Measurements from ENCODE around the gene RNF150.

DNA sequence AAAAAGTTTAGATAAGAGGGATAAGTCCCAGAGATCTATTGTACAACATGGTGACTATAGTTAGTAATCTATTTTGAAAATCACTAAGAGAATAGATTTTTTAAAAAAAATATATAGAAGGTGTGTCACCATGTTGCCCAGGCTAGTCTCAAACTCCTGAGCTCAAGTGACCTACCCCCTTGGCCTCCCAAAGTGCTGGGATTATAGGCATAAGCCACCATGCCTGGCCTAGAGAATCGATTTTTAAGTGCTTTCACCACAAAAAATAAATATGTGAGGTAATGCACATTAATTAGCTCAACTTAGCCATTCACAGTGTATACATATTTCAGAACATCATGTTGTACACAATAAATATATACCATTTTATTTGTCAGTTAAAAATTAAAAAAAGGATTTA lies 320.4 kb downstream of the RNF150 start:
- TF ChIP-seq, protein P1, sequence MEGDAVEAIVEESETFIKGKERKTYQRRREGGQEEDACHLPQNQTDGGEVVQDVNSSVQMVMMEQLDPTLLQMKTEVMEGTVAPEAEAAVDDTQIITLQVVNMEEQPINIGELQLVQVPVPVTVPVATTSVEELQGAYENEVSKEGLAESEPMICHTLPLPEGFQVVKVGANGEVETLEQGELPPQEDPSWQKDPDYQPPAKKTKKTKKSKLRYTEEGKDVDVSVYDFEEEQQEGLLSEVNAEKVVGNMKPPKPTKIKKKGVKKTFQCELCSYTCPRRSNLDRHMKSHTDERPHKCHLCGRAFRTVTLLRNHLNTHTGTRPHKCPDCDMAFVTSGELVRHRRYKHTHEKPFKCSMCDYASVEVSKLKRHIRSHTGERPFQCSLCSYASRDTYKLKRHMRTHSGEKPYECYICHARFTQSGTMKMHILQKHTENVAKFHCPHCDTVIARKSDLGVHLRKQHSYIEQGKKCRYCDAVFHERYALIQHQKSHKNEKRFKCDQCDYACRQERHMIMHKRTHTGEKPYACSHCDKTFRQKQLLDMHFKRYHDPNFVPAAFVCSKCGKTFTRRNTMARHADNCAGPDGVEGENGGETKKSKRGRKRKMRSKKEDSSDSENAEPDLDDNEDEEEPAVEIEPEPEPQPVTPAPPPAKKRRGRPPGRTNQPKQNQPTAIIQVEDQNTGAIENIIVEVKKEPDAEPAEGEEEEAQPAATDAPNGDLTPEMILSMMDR (IDR thresholded peaks at IDR 0.05): no peak
- no peak for TF ChIP-seq POLR2A (IDR thresholded peaks at IDR 0.05)

Measured in sigmoid colon (tissue), 3 donors.